Measurements from ENCODE around the gene PRSS16. TPM values are rescaled to one million over a fixed set of nuclear protein-coding genes. Genes with fewer than 3 reads are reported as not detected.

The PRSS16 gene
- total RNA-seq, 1 donor from 2014 or later: 15.1 TPM

GRCh38 chr6:27288136-27289044 lies 40.9 kb downstream of the PRSS16 start:
- Histone ChIP-seq H3K27ac (no peak overlapping the region), H3K9me3 (no peaks in the 10 kb centered on the region), H3K4me1 (no peaks in the 10 kb centered on the region), H3K27me3 (peaks cover 99% of the 10 kb centered on the region), H3K36me3 (no peaks in the 10 kb centered on the region), H3K4me3 (no peak overlapping the region)
- intact Hi-C loops (cut with DNase I): no loop called here
- ATAC-seq (no peak), DNase-seq (no peak)
- no peak for TF ChIP-seq CTCF (IDR thresholded peaks at IDR 0.05)

DNA sequence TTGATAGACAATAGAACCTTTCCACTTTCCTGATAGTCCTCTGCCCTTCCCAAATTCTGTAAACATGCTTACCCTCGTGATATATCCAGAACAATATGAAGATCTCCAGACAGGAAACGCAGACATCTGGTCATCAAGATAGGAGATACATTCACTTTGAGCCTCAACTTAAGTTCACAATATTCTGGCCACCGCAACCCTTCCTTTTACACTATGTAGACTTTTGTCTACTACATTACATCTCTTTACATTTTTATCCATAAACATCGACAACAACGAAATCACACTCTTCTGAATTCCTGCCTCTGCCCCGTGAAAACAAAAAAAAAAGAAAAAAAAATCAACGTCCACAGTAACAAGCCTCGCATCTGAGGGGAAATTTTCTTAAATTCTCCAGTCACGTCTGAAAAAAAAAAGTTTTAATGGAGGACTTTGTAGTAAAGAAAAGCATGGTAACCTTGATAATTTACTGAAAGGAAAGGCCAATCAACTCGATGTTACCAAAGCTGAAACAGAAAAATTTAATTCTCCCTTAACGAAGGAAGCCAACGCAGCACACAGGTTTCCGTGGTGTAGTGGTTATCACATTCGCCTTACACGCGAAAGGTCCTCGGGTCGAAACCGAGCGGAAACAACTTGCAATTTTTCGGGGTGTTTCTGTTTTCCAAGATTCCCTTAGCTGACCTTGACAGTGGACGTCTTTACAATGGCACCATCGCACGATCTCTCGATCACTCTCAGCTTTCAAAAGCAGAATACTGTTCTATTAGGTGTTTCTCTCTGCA lies 42.8 kb downstream of the PRSS16 start:
- no peak overlapping the region for H3K4me3 ChIP-seq
- H3K27ac ChIP-seq: no peak overlapping the region
- peaks cover 99% of the 10 kb centered on the region for H3K27me3 ChIP-seq
- TF ChIP-seq CTCF (IDR thresholded peaks at IDR 0.05): no peak
- H3K36me3 ChIP-seq: no peaks in the 10 kb centered on the region
- ATAC-seq: no peak
- H3K9me3 ChIP-seq: no peaks in the 10 kb centered on the region
- no peaks in the 10 kb centered on the region for H3K4me1 ChIP-seq
- DNase-seq: no peak
- intact Hi-C loops (cut with DNase I): no loop called here

DNA sequence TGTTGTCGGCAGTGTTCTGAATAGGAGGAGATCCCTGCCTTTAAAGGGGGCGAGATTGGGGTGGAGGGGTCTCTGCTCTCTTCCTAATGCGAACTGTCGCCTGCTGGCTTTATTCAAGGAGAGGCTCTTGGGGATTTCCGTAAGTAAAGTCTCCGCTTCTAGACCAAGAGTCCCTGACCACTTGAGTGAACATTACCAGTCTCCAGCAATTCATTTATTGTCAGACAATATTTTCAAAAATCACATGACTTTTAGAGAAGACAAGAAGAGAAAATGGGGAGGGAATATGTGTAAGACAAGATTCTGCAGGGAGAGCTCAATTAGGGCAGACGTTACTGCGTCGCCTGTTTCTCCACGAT lies 43.3 kb downstream of the PRSS16 start:
- ATAC-seq (no peak), DNase-seq (no peak)
- no peak overlapping the region for H3K4me3 ChIP-seq
- peaks cover 99% of the 10 kb centered on the region for H3K27me3 ChIP-seq
- intact Hi-C loops (cut with DNase I): no loop called here
- H3K36me3 ChIP-seq: no peaks in the 10 kb centered on the region
- H3K4me1 ChIP-seq: no peaks in the 10 kb centered on the region
- no peaks in the 10 kb centered on the region for H3K9me3 ChIP-seq
- H3K27ac ChIP-seq: no peak overlapping the region
- TF ChIP-seq CTCF (IDR thresholded peaks at IDR 0.05): no peak

GRCh38 chr6:27293436-27294098 lies 46.1 kb downstream of the PRSS16 start:
- DNase-seq: no peak
- H3K9me3 ChIP-seq: no peaks in the 10 kb centered on the region
- intact Hi-C loops (cut with DNase I): no loop called here
- H3K36me3 ChIP-seq: no peaks in the 10 kb centered on the region
- H3K4me3 ChIP-seq: no peak overlapping the region
- no peak for TF ChIP-seq CTCF (IDR thresholded peaks at IDR 0.05)
- peaks cover 100% of the 10 kb centered on the region for H3K27me3 ChIP-seq
- H3K27ac ChIP-seq: no peak overlapping the region
- ATAC-seq: no peak
- no peaks in the 10 kb centered on the region for H3K4me1 ChIP-seq

GRCh38 chr6:27294409-27294808 lies 46.9 kb downstream of the PRSS16 start:
- no peaks in the 10 kb centered on the region for H3K4me1 ChIP-seq
- H3K27ac ChIP-seq: no peak overlapping the region
- no peaks in the 10 kb centered on the region for H3K36me3 ChIP-seq
- no peaks in the 10 kb centered on the region for H3K9me3 ChIP-seq
- H3K27me3 ChIP-seq: peaks cover 94% of the 10 kb centered on the region
- H3K4me3 ChIP-seq: no peak overlapping the region
- intact Hi-C loops (cut with DNase I): no loop called here
- ATAC-seq (no peak), DNase-seq (no peak)
- TF ChIP-seq CTCF (IDR thresholded peaks at IDR 0.05): no peak

Data from upper lobe of right lung (tissue), 1 donor.